HepG2 (cell line): Measurements from ENCODE around the gene POLR1G. TPM values are rescaled to one million over a fixed set of nuclear protein-coding genes. Genes with fewer than 3 reads are reported as not detected.

Experiments used
- ATF5 ChIP-seq: sonication (generic); formaldehyde crosslinking; IDR thresholded peaks from 2 replicates; pipeline ENCODE4 v1.4.0; 2020; ENCODE audit warnings: mild to moderate bottlenecking, low read depth, missing genetic modification reagents
- BCLAF1 ChIP-seq: fragments of 450-650 bp; IDR thresholded peaks from 2 replicates; pipeline ENCODE4 v1.6.1; 2017; ENCODE audit warnings: mild to moderate bottlenecking
- HNF4G ChIP-seq, 2 experiments: sonication (generic) in 1 of 2; formaldehyde crosslinking in 1 of 2; IDR thresholded peaks; 2 replicates each; pipeline versions ENCODE4 v1.4.0 to v1.6.1; 2011 to 2020; ENCODE audit warnings: borderline replicate concordance in 2 of 2, low read depth in 2 of 2, mild to moderate bottlenecking in 2 of 2, low read length in 1 of 2, missing genetic modification reagents in 1 of 2, moderate library complexity in 1 of 2
- KDM1A ChIP-seq: IDR thresholded peaks from 2 replicates; pipeline ENCODE4 v1.6.1; 2016; ENCODE audit warnings: missing compliant biosample characterization
- KLF6 ChIP-seq: IDR thresholded peaks from 2 replicates; pipeline ENCODE4 v1.8.0; 2016; ENCODE audit warnings: missing biosample characterization, missing genetic modification reagents
- NR0B2 ChIP-seq: sonication (generic); formaldehyde crosslinking; IDR thresholded peaks from 2 replicates; pipeline ENCODE4 v1.4.0; 2020; ENCODE audit warnings: mild to moderate bottlenecking, missing genetic modification reagents
- PCBP1 ChIP-seq: fragments of 200-400 bp; formaldehyde crosslinking; IDR thresholded peaks from 2 replicates; pipeline ENCODE4 v1.6.1; 2017; ENCODE audit warnings: mild to moderate bottlenecking, low read depth, low read length, borderline replicate concordance
- SATB2 ChIP-seq: sonication (generic); formaldehyde crosslinking; IDR thresholded peaks from 2 replicates; pipeline ENCODE4 v1.5.0; 2020; ENCODE audit warnings: missing genetic modification reagents
- U2AF1 ChIP-seq: fragments of 200-400 bp; formaldehyde crosslinking; optimal IDR thresholded peaks from 2 replicates; pipeline ENCODE3; 2017; ENCODE audit warnings: mild to moderate bottlenecking, low read depth, low read length
- ZBTB2 ChIP-seq: sonication (generic); formaldehyde crosslinking; IDR thresholded peaks from 2 replicates; pipeline ENCODE4 v1.8.0; 2022; ENCODE audit warnings: low read depth, missing genetic modification reagents
- ZBTB26 ChIP-seq: IDR thresholded peaks from 2 replicates; pipeline ENCODE4 v1.6.1; 2016; ENCODE audit warnings: missing compliant biosample characterization, missing genetic modification reagents, borderline replicate concordance
- ZIK1 ChIP-seq: sonication (generic); formaldehyde crosslinking; IDR thresholded peaks from 2 replicates; pipeline ENCODE4 v1.5.0; 2020; ENCODE audit warnings: mild to moderate bottlenecking, low read depth, missing genetic modification reagents, borderline replicate concordance
- ZNF414 ChIP-seq: sonication (generic); formaldehyde crosslinking; IDR thresholded peaks from 2 replicates; pipeline ENCODE4 v1.5.0; 2020; ENCODE audit warnings: missing genetic modification reagents
- ZNF460 ChIP-seq: sonication (generic); formaldehyde crosslinking; IDR thresholded peaks from 2 replicates; pipeline ENCODE4 v1.5.1; 2020; ENCODE audit warnings: missing genetic modification reagents, mild to moderate bottlenecking, borderline replicate concordance
- ZNF629 ChIP-seq: sonication (generic); formaldehyde crosslinking; conservative IDR thresholded peaks from 2 replicates; pipeline ENCODE4 v1.5.0; 2020; ENCODE audit warnings: missing genetic modification reagents
- ZNF639 ChIP-seq: conservative IDR thresholded peaks from 2 replicates; pipeline ENCODE4 v1.6.1; 2018; ENCODE audit warnings: missing genetic modification reagents
- ZNF780A ChIP-seq: sonication (generic); formaldehyde crosslinking; IDR thresholded peaks from 2 replicates; pipeline ENCODE4 v1.8.0; 2022; ENCODE audit warnings: mild to moderate bottlenecking, missing genetic modification reagents, moderate library complexity
- ZSCAN12 ChIP-seq: sonication (generic); formaldehyde crosslinking; IDR thresholded peaks from 2 replicates; pipeline ENCODE4 v1.9.0; 2021; ENCODE audit warnings: mild to moderate bottlenecking, missing genetic modification reagents
- ZZZ3 ChIP-seq: sonication (generic); formaldehyde crosslinking; IDR thresholded peaks from 2 replicates; pipeline ENCODE4 v1.4.0; 2020; ENCODE audit warnings: missing genetic modification reagents, mild to moderate bottlenecking, borderline replicate concordance
- polyA plus RNA-seq, 8 experiments: library from polyadenylated mRNA; depleted of rRNA in 3 of 8; stranded (reverse) in 7 of 8; unstranded in 1 of 8; fragments of >200 nt; fragmentation: Illumina TruSeq in 4 of 8; extraction: Trizol in 4 of 8; gene quantifications; 2 replicates each; pipeline versions ENCODE4 v1.2.1 to v1.2.3, GENCODE V29; 2011 to 2016; ENCODE audit warnings: low read depth in 4 of 8, missing spikeins in 1 of 8, mixed read lengths in 1 of 8; ENCODE audit not compliant: insufficient read depth in 1 of 8
- total RNA-seq, 5 experiments: library from RNA; depleted of rRNA; stranded (reverse); fragments of >200 nt; fragmentation: Illumina TruSeq; extraction: Trizol; gene quantifications; 2 replicates each; pipeline ENCODE4 v1.2.3, GENCODE V29; 2016; ENCODE audit warnings: low read depth in 1 of 5

Gene POLR1G
- total and polyA plus RNA-seq, 2 of the 13 experiments (the other 11 are each of a cell fraction or from before 2014, with no cell fraction given), result 3.5 to 20.8 TPM

GRCh38 chr19:45424191-45425058 lies 18.0 kb downstream of the POLR1G start (continued):
- TF ChIP-seq ZBTB2 (CRISPR knock-in tag), result no peak
- no peak for TF ChIP-seq ZNF460 (CRISPR knock-in tag)
- no peak for TF ChIP-seq ZBTB26 (CRISPR knock-in tag)
- TF ChIP-seq ZZZ3, result no peak
- peak; percentile 52 for TF ChIP-seq U2AF1
- TF ChIP-seq ZNF780A, result no peak
- no peak for TF ChIP-seq SATB2 (CRISPR knock-in tag)
- TF ChIP-seq ZIK1 (CRISPR knock-in tag), result no peak
- no peak for TF ChIP-seq NR0B2 (CRISPR knock-in tag)
- no peak for TF ChIP-seq ATF5 (CRISPR knock-in tag)
- no peak for TF ChIP-seq PCBP1
- no peak for TF ChIP-seq KDM1A (CRISPR knock-in tag)
- TF ChIP-seq HNF4G (IDR thresholded peaks at IDR 0.05; ENCODE audit: borderline replicate concordance, low read depth, low read length), result no peak
- TF ChIP-seq HNF4G (CRISPR knock-in tag; IDR thresholded peaks at IDR 0.05; ENCODE audit: borderline replicate concordance, low read depth), result no peak
- TF ChIP-seq ZNF629 (CRISPR knock-in tag), result 0 out of 2 replicates have a peak, but pooled peaks have one; percentile 30
- TF ChIP-seq ZSCAN12, result no peak
- TF ChIP-seq BCLAF1, result no peak
- TF ChIP-seq ZNF639 (CRISPR knock-in tag), result no peak
- TF ChIP-seq ZNF414 (CRISPR knock-in tag), result no peak
- TF ChIP-seq KLF6, result no peak
